Cardiac fibroblast (primary cell): Measurements from ENCODE around the gene AGBL4.
A peak's percentile ranks its signal among the peaks of the same experiment; 100 is the strongest.

Experiments used
- DNase-seq, 2 donors: peaks; one replicate each; pipeline versions ENCODE4 v3.0.0 to v3.0.0-alpha.2; 2010; ENCODE audit warnings: low read depth in 2 of 2
- H3K4me3 ChIP-seq, 2 donors: replicated peaks in 1 of 2; 1 replicate in 1 of 2; 2 replicates in 1 of 2; pipeline ENCODE4 v1.5.1; 2011; ENCODE audit warnings: low read depth in 2 of 2, low read length in 2 of 2, mild to moderate bottlenecking in 2 of 2, moderate library complexity in 1 of 2
- CTCF ChIP-seq: IDR thresholded peaks from one replicate; pipeline ENCODE4 v1.5.1; 2011; ENCODE audit warnings: low read depth, mild to moderate bottlenecking, low read length, inconsistent platforms

AGBL4 gene

GRCh38 chr1:48875552-48876329 is 1148.0 kb downstream of the AGBL4 start:
- DNase-seq = no peak
- no peak for TF ChIP-seq CTCF
- H3K4me3 ChIP-seq = no peak overlapping the region

- no peak for TF ChIP-seq CTCF
- DNase-seq = no peak
Measured at GRCh38 chr1:48873944-48874343, 1149.8 kb downstream of the AGBL4 start.

GRCh38 chr1:48870596-48870995 is 1153.2 kb downstream of the AGBL4 start:
- peak; percentile 27 to 40 for DNase-seq
- peak; percentile 59 for TF ChIP-seq CTCF
- no peak overlapping the region for H3K4me3 ChIP-seq

More at GRCh38 chr1:48873944-48874343, 1149.8 kb downstream of the AGBL4 start:
- no peak overlapping the region for H3K4me3 ChIP-seq

GRCh38 chr1:48869116-48869893 is 1154.4 kb downstream of the AGBL4 start:
- no peak overlapping the region for H3K4me3 ChIP-seq
- TF ChIP-seq CTCF = no peak
- peak in 1 of 2 donors; percentile 33 for DNase-seq

GRCh38 chr1:48864913-48865312 is 1158.8 kb downstream of the AGBL4 start:
- no peak overlapping the region for H3K4me3 ChIP-seq
- no peak for TF ChIP-seq CTCF
- no peak for DNase-seq

GRCh38 chr1:48859456-48859855 is 1164.3 kb downstream of the AGBL4 start:
- TF ChIP-seq CTCF = no peak
- DNase-seq = peak; percentile 81 to 87
- no peak overlapping the region for H3K4me3 ChIP-seq
